NCI-H2029 treated with DMSO at 0.1 percent for 48 hours (cell line): Measurements from ENCODE around the gene MAS1.

Experiments used
- DNase-seq: peaks from one replicate; lab custom pipeline; 2025; lab: John Stamatoyannopoulos, UW

MAS1 gene

DNA sequence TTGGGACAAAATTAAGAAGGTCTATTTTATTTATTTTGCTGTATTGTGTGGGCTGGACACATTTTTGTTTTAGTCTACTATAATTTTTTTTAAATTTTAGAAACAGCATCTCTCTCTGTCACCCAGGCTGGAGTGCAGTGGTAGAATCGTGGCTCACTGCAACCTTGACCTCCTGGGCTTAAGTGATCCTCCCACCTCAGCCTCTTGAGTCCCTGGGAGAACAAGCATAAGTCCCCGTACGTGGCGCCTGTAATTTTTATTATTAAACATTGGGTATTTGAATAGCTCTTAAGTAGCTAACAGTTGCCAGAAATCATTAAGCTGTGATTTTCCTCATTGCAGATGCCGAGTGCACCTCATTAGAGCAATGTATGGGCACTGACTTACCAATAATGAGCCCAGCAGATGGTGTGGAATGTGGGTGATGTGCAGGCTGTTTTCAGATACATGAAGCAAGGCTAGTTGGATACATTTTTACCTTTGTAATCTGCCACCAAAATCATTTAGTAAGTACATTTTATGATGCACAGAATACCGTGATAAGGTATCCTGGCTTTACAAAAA lies 10.3 kb upstream of the MAS1 start:
- no peak for DNase-seq

DNA sequence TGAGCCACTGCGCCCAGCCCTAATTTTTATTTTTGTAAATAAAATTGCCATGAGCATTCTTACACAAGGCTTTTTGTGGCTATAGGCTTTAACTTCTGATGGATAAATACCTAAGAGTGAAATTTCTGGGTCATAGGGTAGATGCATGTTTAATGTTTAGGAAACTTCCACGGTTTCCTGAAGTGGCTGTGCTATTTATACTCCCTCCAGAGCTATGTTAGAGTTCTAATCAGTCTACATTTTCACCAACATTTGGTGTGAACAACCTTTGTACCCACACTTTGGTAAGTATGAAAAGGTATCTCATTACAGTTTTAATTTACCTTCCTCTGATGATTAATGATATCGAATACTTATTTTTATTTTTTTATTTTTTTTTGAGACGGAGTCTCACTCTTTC lies 6.1 kb upstream of the MAS1 start:
- no peak for DNase-seq

- no peak for DNase-seq
Measured at GRCh38 chr6:159886270-159886669, 4.5 kb upstream of the MAS1 start.

- no peak for DNase-seq
Measured at GRCh38 chr6:159887146-159887545, 3.6 kb upstream of the MAS1 start.

GRCh38 chr6:159887761-159888160 lies 3.0 kb upstream of the MAS1 start:
- no peak for DNase-seq

GRCh38 chr6:159890201-159890600 lies 587 bp upstream of the MAS1 start:
- DNase-seq: no peak

DNA sequence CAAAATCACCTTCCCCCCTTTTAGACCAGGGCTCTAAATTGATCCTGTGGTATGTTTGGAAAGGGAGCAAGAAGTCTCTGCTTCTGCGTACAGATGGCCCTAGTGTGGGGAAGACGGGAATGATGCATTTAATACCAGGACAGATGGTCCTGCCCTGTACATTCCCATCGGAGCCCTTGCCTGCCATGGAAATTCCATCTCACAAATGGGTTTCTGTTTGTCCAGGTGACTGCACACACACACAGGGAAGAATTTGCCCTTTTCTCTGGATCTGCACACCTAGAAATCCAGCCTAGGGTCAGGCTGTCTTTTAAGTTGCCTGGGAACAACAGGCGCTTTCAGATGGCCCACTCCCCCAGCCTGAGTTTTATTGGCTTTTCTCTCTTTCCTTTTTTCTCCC lies 1.3 kb downstream of the MAS1 start:
- DNase-seq: no peak

GRCh38 chr6:159893064-159893463 lies 2.3 kb downstream of the MAS1 start:
- DNase-seq: no peak

- DNase-seq: no peak
Measured at GRCh38 chr6:159894991-159895390, 4.2 kb downstream of the MAS1 start.

- DNase-seq: no peak
Measured at GRCh38 chr6:159897603-159898002, 6.8 kb downstream of the MAS1 start.

DNA sequence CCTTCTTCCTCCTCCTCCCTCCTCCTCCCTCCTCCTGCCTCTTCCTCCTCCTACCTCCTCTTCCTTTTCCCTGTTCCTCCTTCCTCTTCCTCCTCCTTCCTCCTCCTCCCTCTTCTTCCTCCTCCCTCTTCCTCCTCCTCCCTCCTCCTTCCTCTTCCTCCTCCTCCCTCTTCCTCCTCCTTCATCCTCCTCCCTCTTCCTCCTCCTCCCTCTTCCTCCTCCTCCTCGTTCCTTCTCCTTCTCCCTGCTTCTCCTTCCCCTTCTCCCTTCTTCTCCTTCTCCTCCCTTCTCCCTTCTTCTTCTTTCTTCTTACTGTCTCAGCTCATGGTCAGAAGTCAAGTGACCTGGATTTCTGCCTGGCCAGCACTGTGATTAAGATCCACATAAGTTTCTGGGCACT lies 7.7 kb downstream of the MAS1 start:
- DNase-seq: no peak

DNA sequence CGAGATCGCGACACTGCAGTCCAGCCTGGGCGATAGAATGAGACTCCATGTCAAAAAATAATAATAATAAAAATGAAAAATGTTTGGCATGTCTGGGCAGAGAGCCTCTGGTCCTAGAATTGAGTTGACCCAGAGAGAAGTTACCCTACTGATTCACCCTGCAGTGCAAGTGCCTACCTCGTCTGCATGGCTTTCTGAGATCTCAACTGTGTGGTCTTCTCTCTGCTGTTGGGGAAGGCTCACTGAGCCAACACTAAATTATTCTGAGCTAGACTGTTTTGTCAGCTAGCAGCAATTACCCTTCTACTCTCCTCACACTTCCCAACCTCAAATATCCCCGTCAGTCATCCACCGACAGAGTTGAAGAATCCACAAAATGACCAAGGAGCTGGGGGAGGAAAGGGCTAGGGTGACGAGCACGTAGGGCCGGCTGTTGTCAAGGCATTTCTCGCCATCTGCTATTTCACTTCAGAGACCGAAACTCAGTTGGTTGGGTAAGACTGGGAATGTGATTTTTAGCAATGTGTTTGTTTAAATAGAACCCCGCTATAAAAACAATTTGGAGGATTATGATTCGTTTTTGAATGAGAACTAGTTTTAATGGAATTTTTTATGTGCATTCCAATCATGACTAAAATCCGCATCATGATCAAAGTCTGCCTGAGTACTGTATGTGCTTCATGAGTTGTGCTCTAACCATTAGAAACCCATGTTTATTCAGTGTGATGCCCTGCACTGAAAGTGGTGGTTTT lies 9.4 kb downstream of the MAS1 start:
- DNase-seq: no peak

DNA sequence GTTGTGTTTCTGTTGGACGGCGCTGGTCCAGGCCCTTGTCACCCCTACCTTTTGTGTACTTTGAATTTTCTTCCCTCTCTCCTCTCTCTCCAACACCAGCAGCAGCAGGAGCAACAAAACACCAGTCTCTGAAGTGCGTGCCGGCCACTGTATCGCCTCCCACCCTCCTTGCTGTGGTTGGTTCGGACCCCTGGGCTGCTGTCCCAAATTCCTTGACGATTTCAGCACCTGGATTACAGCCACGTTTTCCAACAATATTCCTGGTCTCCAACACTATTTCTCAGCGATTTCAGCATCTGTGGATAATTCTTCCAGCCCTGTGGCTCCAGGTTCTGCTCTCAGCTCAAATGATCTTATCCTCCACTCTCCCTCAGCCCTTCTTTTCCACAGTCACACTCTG lies 11.8 kb downstream of the MAS1 start:
- DNase-seq: no peak

- DNase-seq: no peak
Measured at GRCh38 chr6:159904497-159904911, 13.7 kb downstream of the MAS1 start.

GRCh38 chr6:159906400-159906799 lies 15.6 kb downstream of the MAS1 start:
- DNase-seq: no peak

DNA sequence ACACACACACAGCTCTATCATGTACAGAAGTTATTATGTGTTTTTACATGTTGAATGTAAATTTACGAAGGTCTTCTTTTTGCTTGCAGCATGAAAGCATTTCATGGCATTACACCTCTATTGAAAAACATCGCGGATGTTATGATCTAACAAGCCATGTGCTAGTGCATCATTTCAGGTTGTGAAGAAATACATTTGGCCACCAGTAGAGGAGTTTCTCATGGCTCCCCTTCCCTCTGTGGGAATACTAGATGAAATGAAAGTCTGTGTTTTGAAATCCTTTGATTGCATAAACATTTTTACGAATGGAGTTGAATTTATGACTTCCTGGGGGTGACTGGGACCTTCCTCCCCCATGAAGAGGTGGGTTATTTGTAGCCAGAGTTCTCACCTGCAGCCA lies 17.7 kb downstream of the MAS1 start:
- no peak for DNase-seq

DNA sequence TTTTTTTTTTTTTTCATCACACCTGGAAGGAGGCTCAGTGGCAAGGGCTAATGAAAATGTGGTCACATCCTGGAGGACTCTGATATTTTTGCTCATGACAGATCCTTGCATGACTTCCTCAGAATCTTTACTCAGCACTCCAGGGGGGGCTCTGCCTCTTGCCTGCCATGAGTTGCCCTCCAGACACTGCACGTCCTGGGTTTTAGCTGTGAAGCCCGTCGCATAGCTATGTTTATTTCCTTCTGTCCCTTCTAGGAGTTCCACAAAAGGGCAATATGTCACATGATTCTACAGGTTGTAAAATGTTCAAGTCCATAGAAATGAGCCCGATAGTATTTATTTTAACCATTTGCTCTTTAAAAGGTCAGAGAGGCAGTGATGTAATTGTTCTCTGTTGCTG lies 18.2 kb downstream of the MAS1 start:
- DNase-seq: no peak

GRCh38 chr6:159910342-159910741 lies 19.6 kb downstream of the MAS1 start:
- DNase-seq: no peak

DNA sequence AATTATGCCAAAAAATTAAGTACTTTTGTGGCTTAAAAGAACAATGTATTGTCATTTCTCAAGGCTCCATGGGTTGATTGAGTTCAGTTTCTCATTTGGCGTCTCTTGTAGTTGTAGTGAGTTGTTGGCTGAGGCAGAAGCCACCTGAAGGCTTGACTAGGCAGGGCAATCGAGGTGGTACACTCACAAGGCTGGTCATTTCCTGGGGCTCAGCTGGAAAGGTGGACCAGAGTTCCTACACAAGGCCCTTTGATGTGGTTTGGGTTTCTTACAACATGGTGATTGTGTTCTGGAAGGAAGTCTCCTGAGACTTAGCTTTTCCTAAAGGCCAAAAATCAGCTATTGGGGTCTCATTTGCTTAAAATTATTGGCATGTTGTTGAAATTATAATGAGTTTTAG lies 22.6 kb downstream of the MAS1 start:
- no peak for DNase-seq

DNA sequence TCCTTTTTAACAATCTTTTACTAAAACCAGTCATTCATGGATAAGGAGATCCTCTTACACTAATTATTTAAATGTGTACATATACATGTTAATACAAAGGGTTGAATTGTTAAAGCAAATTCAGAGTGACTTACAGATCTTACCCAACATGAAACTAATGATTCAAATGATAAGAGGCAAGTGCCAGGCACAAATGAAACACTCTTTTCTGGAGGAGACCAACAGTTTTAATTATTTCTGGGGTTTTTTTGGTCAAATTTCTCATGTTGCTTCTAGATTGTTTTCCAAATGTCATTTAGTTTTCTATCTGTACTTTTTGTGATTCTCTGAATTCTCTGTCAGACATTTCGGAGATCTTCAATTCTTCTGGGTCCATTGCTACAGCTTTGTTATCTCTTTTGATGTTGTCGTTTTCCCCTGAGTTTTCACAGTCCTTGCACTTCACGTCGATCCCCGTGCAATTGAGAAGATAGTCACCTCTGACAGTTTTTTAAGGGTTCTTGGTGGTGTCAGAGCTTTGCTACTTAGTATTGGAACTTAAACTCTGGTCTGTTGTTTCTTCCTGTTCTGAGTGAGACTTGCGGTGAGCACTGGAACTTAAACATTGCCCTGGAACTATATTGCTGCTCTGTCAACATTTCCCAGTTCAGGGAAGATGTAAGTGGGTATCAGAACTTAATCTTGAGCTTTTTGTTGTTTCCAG lies 23.2 kb downstream of the MAS1 start:
- DNase-seq: no peak

DNA sequence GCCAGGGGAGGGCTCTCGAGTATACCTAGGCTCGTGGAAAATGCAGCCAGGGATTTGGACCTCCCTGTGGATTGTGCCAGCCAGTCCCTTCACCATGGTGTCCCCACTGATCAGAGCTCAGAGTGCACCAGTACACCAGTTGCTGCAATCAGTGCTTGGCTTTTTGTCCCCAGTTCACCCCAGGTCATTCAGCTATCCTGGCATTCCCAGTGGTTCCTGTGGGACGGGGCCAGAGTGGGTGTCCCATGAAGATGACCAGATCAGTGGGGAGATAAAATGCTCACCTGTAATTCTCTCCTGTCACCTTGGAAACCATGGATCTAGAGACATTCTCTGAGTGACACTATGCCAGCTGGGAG lies 23.8 kb downstream of the MAS1 start:
- no peak for DNase-seq

GRCh38 chr6:159915397-159915796 lies 24.6 kb downstream of the MAS1 start:
- DNase-seq: no peak

DNA sequence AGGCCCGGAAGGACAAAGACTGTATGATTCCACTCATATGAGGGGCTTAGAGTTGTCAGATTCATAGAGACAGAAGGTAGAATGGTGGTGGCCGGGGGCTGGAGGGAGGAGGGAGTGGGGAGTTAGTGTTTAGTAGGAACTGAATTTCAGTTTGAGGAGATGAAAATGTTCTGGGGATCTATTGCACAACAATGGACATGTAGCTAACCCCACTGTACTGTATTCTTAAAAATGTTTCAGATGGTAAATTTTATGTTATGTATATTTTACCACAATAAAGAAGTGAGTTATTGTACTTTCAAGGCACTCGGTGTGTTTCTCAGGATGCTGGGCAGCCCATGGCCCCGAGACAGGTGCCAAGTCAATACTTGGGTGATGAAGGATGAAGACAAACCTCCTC lies 25.4 kb downstream of the MAS1 start:
- no peak for DNase-seq

- DNase-seq: no peak
Measured at GRCh38 chr6:159916752-159917151, 26.0 kb downstream of the MAS1 start.
